IMR-90 (cell line): ENCODE results near the gene CCNQ. TPM values are rescaled to one million over a fixed set of nuclear protein-coding genes. Genes with fewer than 3 reads are reported as not detected.

ENCODE experiments used
- ATAC-seq: fragments of 200-7000 bp; cut with Tn5 transposase; 2 replicates; pipeline ENCODE4 v1.9.1; 2020; ENCODE audit warnings: low read depth, mild to moderate bottlenecking, moderate library complexity
- BruUV-seq: library from RNA; stranded (reverse); fragments of 400-500 nt; replicated peaks from 2 replicates; lab custom pipeline; 2021; lab: Mats Ljungman, UMichigan
- CTCF ChIA-PET: fragments of 300-600 bp; formaldehyde crosslinking; extraction: SDS; loops from one replicate; lab custom pipeline; 2021; ENCODE audit warnings: antibody characterized with exemption; lab: Yijun Ruan, JAX
- POLR2A ChIA-PET: fragments of 300-600 bp; sonication (Branson Sonifier 250); formaldehyde crosslinking; loops from one replicate; lab custom pipeline; 2022; ENCODE audit warnings: antibody characterized with exemption; ENCODE audit not compliant: unreplicated experiment; lab: Charles Lee
- DNase-seq: peaks from one replicate; pipeline ENCODE4 v3.0.0; 2013
- H2AFZ ChIP-seq: replicated peaks from 2 replicates; pipeline ENCODE3; 2013; ENCODE audit warnings: low read length, mild to moderate bottlenecking; ENCODE audit not compliant: poor library complexity
- H2AK5ac ChIP-seq: 2 replicates; pipeline ENCODE4 v1.6.1; 2013; ENCODE audit warnings: low read depth, low read length, inconsistent platforms
- H2AK9ac ChIP-seq: replicated peaks from 2 replicates; pipeline ENCODE3; 2013; ENCODE audit warnings: mild to moderate bottlenecking, low read depth, low read length, moderate library complexity; ENCODE audit not compliant: poor library complexity
- H2BK120ac ChIP-seq: 2 replicates; pipeline ENCODE4 v1.6.1; 2013; ENCODE audit warnings: low read depth, low read length, inconsistent platforms
- H2BK15ac ChIP-seq: 3 replicates; pipeline ENCODE4 v1.6.1; 2013; ENCODE audit warnings: low read depth, low read length, inconsistent platforms
- H2BK20ac ChIP-seq: 2 replicates; pipeline ENCODE4 v1.6.1; 2013; ENCODE audit warnings: low read depth, mild to moderate bottlenecking, inconsistent platforms, low read length, moderate library complexity
- H2BK5ac ChIP-seq: 2 replicates; pipeline ENCODE4 v1.6.1; 2013; ENCODE audit warnings: mild to moderate bottlenecking, low read depth, low read length, inconsistent platforms; ENCODE audit not compliant: poor library complexity, severe bottlenecking
- H3K14ac ChIP-seq: replicated peaks from 2 replicates; pipeline ENCODE4 v1.6.1; 2013; ENCODE audit warnings: low read depth, low read length, inconsistent platforms
- H3K18ac ChIP-seq: 2 replicates; pipeline ENCODE4 v1.6.1; 2013; ENCODE audit warnings: low read depth, low read length, control low read depth
- H3K23ac ChIP-seq: 2 replicates; pipeline ENCODE4 v1.6.1; 2013; ENCODE audit warnings: low read depth, low read length, inconsistent platforms
- H3K27ac ChIP-seq: 2 replicates; pipeline ENCODE4 v1.5.1; 2013; ENCODE audit warnings: mild to moderate bottlenecking, control low read depth, low read length; ENCODE audit not compliant: insufficient read depth
- H3K27me3 ChIP-seq: 2 replicates; pipeline ENCODE4 v1.6.1; 2013; ENCODE audit warnings: low read length; ENCODE audit not compliant: control insufficient read depth, insufficient read depth
- H3K36me3 ChIP-seq: 2 replicates; pipeline ENCODE4 v1.6.1; 2013; ENCODE audit warnings: low read length, mixed read lengths; ENCODE audit not compliant: control insufficient read depth, insufficient read depth
- H3K4ac ChIP-seq: 2 replicates; pipeline ENCODE4 v1.6.1; 2013; ENCODE audit warnings: low read depth, low read length, inconsistent platforms
- H3K4me1 ChIP-seq: 2 replicates; pipeline ENCODE4 v1.6.1; 2013; ENCODE audit warnings: low read length, mixed read lengths; ENCODE audit not compliant: control insufficient read depth, insufficient read depth
- H3K4me2 ChIP-seq: 2 replicates; pipeline ENCODE4 v1.6.1; 2013; ENCODE audit warnings: low read depth, mild to moderate bottlenecking, control low read depth, low read length, moderate library complexity
- H3K4me3 ChIP-seq: 2 replicates; pipeline ENCODE4 v1.5.1; 2013; ENCODE audit warnings: low read depth, mild to moderate bottlenecking, control low read depth, low read length, moderate library complexity; ENCODE audit not compliant: insufficient read depth
- H3K56ac ChIP-seq: 2 replicates; pipeline ENCODE4 v1.6.1; 2013; ENCODE audit warnings: low read length, inconsistent platforms; ENCODE audit not compliant: insufficient read depth; ENCODE audit errors: extremely low read depth
- H3K79me1 ChIP-seq, 2 experiments: 2 replicates each; pipeline ENCODE4 v1.6.1; 2013; ENCODE audit warnings: low read length in 2 of 2, inconsistent platforms in 1 of 2, low read depth in 1 of 2
- H3K9ac ChIP-seq: 2 replicates; pipeline ENCODE4 v1.6.1; 2013; ENCODE audit warnings: low read depth, low read length, control low read depth
- H3K9me1 ChIP-seq: 2 replicates; pipeline ENCODE4 v1.6.1; 2013; ENCODE audit warnings: low read length, inconsistent platforms; ENCODE audit not compliant: insufficient read depth
- H3K9me3 ChIP-seq: 2 replicates; pipeline ENCODE4 v1.6.1; 2013; ENCODE audit warnings: low read length; ENCODE audit not compliant: control insufficient read depth, insufficient read depth
- H4K20me1 ChIP-seq: 2 replicates; pipeline ENCODE4 v1.6.1; 2013; ENCODE audit warnings: low read length, inconsistent platforms; ENCODE audit not compliant: insufficient read depth
- H4K5ac ChIP-seq: 2 replicates; pipeline ENCODE4 v1.6.1; 2013; ENCODE audit warnings: mild to moderate bottlenecking, low read depth, low read length, control low read depth
- H4K8ac ChIP-seq, 2 experiments: 2 replicates each; pipeline ENCODE4 v1.6.1; 2013; ENCODE audit warnings: low read depth in 2 of 2, low read length in 2 of 2, control low read depth in 1 of 2, inconsistent platforms in 1 of 2
- H4K91ac ChIP-seq: 2 replicates; pipeline ENCODE4 v1.6.1; 2013; ENCODE audit warnings: low read depth, low read length, inconsistent platforms; ENCODE audit not compliant: insufficient read depth
- BHLHE40 ChIP-seq: fragments of 150-350 bp; IDR thresholded peaks from 2 replicates; pipeline ENCODE4 v1.6.1; 2016; ENCODE audit warnings: mild to moderate bottlenecking, low read depth, low read length
- CEBPB ChIP-seq: IDR thresholded peaks from 2 replicates; pipeline ENCODE4 v1.6.1; 2012; ENCODE audit warnings: low read depth, low read length, improper control_type of control experiment
- POLR2A ChIP-seq: IDR thresholded peaks from 2 replicates; pipeline ENCODE4 v1.6.1; 2012; ENCODE audit warnings: mild to moderate bottlenecking, low read depth, low read length
- RAD21 ChIP-seq: IDR thresholded peaks from 2 replicates; pipeline ENCODE4 v1.6.1; 2012; ENCODE audit warnings: low read length, improper control_type of control experiment
- USF2 ChIP-seq: fragments of 150-350 bp; IDR thresholded peaks from 2 replicates; pipeline ENCODE4 v1.6.1; 2017; ENCODE audit warnings: mild to moderate bottlenecking, antibody characterized with exemption, low read length, low read depth
- WGBS, 2 experiments: methylation state at CpG; one replicate each; pipeline versions ENCODE4 v1.1.5 to v1.1.7; 2013; ENCODE audit warnings: missing lambda C conversion rate in 2 of 2; ENCODE audit not compliant: insufficient read length in 1 of 2; ENCODE audit errors: extremely low coverage in 2 of 2; 5-methylcytosine and 5-hydroxymethylcytosine counted together
- dilution Hi-C: fragments of 300-500 bp; cut with HindIII; formaldehyde crosslinking; loops from one replicate; pipeline ENCODE4 v1.14.3; 2018; ENCODE audit warnings: low sequenced_read_pairs; ENCODE audit not compliant: unreplicated experiment
- in situ Hi-C: fragments of 300-500 bp; cut with MboI; formaldehyde crosslinking; loops from 3 replicates; pipeline ENCODE4 v1.14.3; 2019; ENCODE audit warnings: low sequenced_read_pairs, inconsistent platforms, mixed read lengths
- intact Hi-C: fragments of 100-400 bp; cut with micrococcal nuclease; formaldehyde crosslinking; loops from 2 replicates; pipeline ENCODE4 v1.10.0; 2022
- polyA plus RNA-seq, 3 experiments: library from polyadenylated mRNA; depleted of rRNA; stranded (reverse); fragments of >200 nt; gene quantifications; 2 replicates each; pipeline ENCODE4 v1.2.3, GENCODE V29; 2012; ENCODE audit warnings: low replicate concordance in 1 of 3
- total RNA-seq: library from RNA; depleted of rRNA; stranded (reverse); fragments of >200 nt; gene quantifications from 2 replicates; pipeline ENCODE4 v1.2.3, GENCODE V29; 2012

The CCNQ gene
- total and polyA plus RNA-seq, 2 of the 4 experiments (the other 2 are of a cell fraction): 27.6 to 35.2 TPM

DNA sequence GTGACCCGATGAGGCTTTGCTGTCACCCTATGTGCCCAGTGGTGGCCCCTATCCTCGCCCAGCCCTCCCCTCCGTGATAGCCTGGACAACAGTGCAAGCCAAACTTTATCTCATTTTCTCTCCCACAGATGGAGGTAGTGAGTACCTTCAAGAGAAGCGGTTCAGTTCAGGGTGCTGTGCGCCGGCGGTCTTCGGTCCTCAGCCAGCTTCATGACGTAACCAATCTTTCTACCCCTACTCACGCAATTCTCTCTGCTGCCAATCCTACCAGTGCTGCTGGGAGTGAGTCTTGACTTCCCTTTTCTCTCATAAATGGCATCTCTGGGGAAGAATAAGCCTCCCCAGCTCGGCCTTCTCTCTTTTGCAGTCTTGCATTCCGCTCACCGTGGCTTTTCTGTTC lies 29.5 kb downstream of the CCNQ start:
- H3K23ac ChIP-seq: no peak overlapping the region
- H3K79me1 ChIP-seq: no peaks in the 10 kb centered on the region
- H2BK120ac ChIP-seq: no peak overlapping the region
- no peak overlapping the region for H3K9ac ChIP-seq
- H2BK5ac ChIP-seq: no peak overlapping the region
- H4K8ac ChIP-seq: no peak overlapping the region
- H3K36me3 ChIP-seq: no peaks in the 10 kb centered on the region
- no peak overlapping the region for H2AK5ac ChIP-seq
- dilution Hi-C loops: no loop called here
- H3K27ac ChIP-seq: no peak overlapping the region
- TF ChIP-seq USF2 (no peak), POLR2A (no peak), RAD21 (no peak), CEBPB (no peak), BHLHE40 (no peak)
- H3K4ac ChIP-seq: no peak overlapping the region
- CTCF ChIA-PET: no interaction called here
- no peaks in the 10 kb centered on the region for H4K20me1 ChIP-seq
- peaks cover 9% of the 10 kb centered on the region; the same call in 1 of the 2 replicates for H3K9me3 ChIP-seq
- H3K14ac ChIP-seq: no peak overlapping the region
- BruUV-seq: no TSS peak
- H2AFZ ChIP-seq: no peak overlapping the region
- no peak for DNase-seq
- no peak for ATAC-seq
- no peak overlapping the region for H2AK9ac ChIP-seq
- no peaks in the 10 kb centered on the region for H3K9me1 ChIP-seq
- H3K4me3 ChIP-seq: no peak overlapping the region
- POLR2A ChIA-PET: no interaction called here
- H3K27me3 ChIP-seq: peaks cover 20% of the 10 kb centered on the region; the same call in 1 of the 2 replicates
- H2BK15ac ChIP-seq: no peak overlapping the region
- no peak overlapping the region for H3K4me2 ChIP-seq
- intact Hi-C loops: no loop called here
- no peak overlapping the region for H3K18ac ChIP-seq
- H4K5ac ChIP-seq: no peak overlapping the region
- in situ Hi-C loops: no loop called here
- H3K4me1 ChIP-seq: no peaks in the 10 kb centered on the region
- no peak overlapping the region for H4K91ac ChIP-seq
- WGBS, 2 experiments: 80% methylated on average over 7 of the region's 13 CpGs; no CpG with 5 or more reads in 1 of the 2 experiments
- no peak overlapping the region for H2BK20ac ChIP-seq
- H3K56ac ChIP-seq: no peak overlapping the region
